GM23338 (cell line): ENCODE data around the gene POLD3.

Source experiments
- CREB1 ChIP-seq: fragments of 250-450 bp; sonication (Bioruptor Pico); IDR thresholded peaks from 2 replicates; pipeline ENCODE4 v1.5.0; 2020; ENCODE audit warnings: low read depth, mild to moderate bottlenecking, moderate library complexity
- EZH2 ChIP-seq: fragments of 200-600 bp; sonication (generic); IDR thresholded peaks from one replicate; pipeline ENCODE4 v1.8.0; 2017; ENCODE audit warnings: antibody characterized with exemption, mild to moderate bottlenecking, low read depth; ENCODE audit not compliant: unreplicated experiment
- EZH2phosphoT487 ChIP-seq: fragments of 200-600 bp; sonication (generic); IDR thresholded peaks from one replicate; pipeline ENCODE4 v1.8.1; 2018; ENCODE audit warnings: antibody characterized with exemption; ENCODE audit not compliant: unreplicated experiment
- JUNB ChIP-seq: IDR thresholded peaks from one replicate; pipeline ENCODE4 v1.6.1; 2016; ENCODE audit warnings: antibody characterized with exemption; ENCODE audit not compliant: unreplicated experiment
- NANOG ChIP-seq: IDR thresholded peaks from 2 replicates; pipeline ENCODE4 v1.6.1; 2016; ENCODE audit warnings: antibody characterized with exemption, borderline replicate concordance
- POLR2AphosphoS5 ChIP-seq: IDR thresholded peaks from 2 replicates; pipeline ENCODE4 v1.6.1; 2016; ENCODE audit warnings: antibody characterized with exemption, low read depth
- STAT1 ChIP-seq: IDR thresholded peaks from one replicate; pipeline ENCODE4 v1.6.1; 2016; ENCODE audit warnings: antibody characterized with exemption; ENCODE audit not compliant: unreplicated experiment
- ZNF114 ChIP-seq: fragments of 250-450 bp; sonication (Bioruptor Pico); IDR thresholded peaks from 2 replicates; pipeline ENCODE4 v1.5.0; 2020; ENCODE audit warnings: mild to moderate bottlenecking, moderate library complexity
- ZNF331 ChIP-seq: fragments of 250-450 bp; sonication (Bioruptor Pico); IDR thresholded peaks from 2 replicates; pipeline ENCODE4 v1.5.0; 2020; ENCODE audit warnings: low read depth, mild to moderate bottlenecking, moderate library complexity
- TF ChIP-seq, protein P1 (sequence below), 2 experiments: fragments of 200-600 bp in 1 of 2; sonication (generic) in 1 of 2; conservative IDR thresholded peaks; 2 replicates each; pipeline versions ENCODE4 v1.5.1 to v1.6.1; 2016 to 2017; ENCODE audit warnings: antibody characterized with exemption in 2 of 2, low read depth in 2 of 2, mild to moderate bottlenecking in 2 of 2, moderate library complexity in 1 of 2
- TF ChIP-seq, protein P2 (sequence below): IDR thresholded peaks from one replicate; pipeline ENCODE4 v1.6.1; 2018; ENCODE audit warnings: antibody characterized with exemption; ENCODE audit not compliant: unreplicated experiment
- TF ChIP-seq, protein P3 (sequence below): fragments of 250-450 bp; sonication (Bioruptor Pico); IDR thresholded peaks from 2 replicates; pipeline ENCODE4 v1.5.0; 2020; ENCODE audit warnings: mild to moderate bottlenecking, moderate library complexity
- TF ChIP-seq, protein P4 (sequence below): IDR thresholded peaks from 2 replicates; pipeline ENCODE4 v1.6.1; 2016; ENCODE audit warnings: antibody characterized with exemption

DNA sequence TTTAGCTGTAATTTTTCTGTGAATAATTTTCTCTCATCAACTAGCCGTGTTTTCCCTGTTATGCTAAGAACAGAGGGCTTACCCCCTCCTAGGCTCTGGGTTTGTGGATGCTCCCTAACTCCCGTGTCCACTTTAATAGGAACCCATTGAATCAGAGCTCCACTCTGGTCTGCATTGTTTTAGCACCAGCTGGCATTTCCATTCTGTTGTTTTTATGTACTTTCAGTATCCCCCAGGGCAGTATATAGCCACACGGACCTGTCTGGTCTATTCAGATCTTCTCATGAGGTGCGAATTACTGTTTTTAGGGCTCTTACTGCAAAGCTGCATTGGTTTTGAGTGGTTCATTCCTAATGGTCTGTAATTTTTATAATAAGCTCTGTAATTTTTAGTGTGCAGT lies 16.0 kb downstream of the POLD3 start:
- TF ChIP-seq EZH2 (no peak), POLR2AphosphoS5 (no peak), EZH2phosphoT487 (no peak), CREB1 (CRISPR knock-in tag) (no peak), JUNB (no peak), ZNF331 (CRISPR knock-in tag) (no peak), NANOG (no peak), STAT1 (no peak), ZNF114 (CRISPR knock-in tag) (no peak)
- TF ChIP-seq, protein P1, sequence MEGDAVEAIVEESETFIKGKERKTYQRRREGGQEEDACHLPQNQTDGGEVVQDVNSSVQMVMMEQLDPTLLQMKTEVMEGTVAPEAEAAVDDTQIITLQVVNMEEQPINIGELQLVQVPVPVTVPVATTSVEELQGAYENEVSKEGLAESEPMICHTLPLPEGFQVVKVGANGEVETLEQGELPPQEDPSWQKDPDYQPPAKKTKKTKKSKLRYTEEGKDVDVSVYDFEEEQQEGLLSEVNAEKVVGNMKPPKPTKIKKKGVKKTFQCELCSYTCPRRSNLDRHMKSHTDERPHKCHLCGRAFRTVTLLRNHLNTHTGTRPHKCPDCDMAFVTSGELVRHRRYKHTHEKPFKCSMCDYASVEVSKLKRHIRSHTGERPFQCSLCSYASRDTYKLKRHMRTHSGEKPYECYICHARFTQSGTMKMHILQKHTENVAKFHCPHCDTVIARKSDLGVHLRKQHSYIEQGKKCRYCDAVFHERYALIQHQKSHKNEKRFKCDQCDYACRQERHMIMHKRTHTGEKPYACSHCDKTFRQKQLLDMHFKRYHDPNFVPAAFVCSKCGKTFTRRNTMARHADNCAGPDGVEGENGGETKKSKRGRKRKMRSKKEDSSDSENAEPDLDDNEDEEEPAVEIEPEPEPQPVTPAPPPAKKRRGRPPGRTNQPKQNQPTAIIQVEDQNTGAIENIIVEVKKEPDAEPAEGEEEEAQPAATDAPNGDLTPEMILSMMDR (conservative IDR thresholded peaks at IDR 0.05; ENCODE audit: low read depth in 2 of 2): no peak
- TF ChIP-seq, protein P2, sequence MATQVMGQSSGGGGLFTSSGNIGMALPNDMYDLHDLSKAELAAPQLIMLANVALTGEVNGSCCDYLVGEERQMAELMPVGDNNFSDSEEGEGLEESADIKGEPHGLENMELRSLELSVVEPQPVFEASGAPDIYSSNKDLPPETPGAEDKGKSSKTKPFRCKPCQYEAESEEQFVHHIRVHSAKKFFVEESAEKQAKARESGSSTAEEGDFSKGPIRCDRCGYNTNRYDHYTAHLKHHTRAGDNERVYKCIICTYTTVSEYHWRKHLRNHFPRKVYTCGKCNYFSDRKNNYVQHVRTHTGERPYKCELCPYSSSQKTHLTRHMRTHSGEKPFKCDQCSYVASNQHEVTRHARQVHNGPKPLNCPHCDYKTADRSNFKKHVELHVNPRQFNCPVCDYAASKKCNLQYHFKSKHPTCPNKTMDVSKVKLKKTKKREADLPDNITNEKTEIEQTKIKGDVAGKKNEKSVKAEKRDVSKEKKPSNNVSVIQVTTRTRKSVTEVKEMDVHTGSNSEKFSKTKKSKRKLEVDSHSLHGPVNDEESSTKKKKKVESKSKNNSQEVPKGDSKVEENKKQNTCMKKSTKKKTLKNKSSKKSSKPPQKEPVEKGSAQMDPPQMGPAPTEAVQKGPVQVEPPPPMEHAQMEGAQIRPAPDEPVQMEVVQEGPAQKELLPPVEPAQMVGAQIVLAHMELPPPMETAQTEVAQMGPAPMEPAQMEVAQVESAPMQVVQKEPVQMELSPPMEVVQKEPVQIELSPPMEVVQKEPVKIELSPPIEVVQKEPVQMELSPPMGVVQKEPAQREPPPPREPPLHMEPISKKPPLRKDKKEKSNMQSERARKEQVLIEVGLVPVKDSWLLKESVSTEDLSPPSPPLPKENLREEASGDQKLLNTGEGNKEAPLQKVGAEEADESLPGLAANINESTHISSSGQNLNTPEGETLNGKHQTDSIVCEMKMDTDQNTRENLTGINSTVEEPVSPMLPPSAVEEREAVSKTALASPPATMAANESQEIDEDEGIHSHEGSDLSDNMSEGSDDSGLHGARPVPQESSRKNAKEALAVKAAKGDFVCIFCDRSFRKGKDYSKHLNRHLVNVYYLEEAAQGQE: no peak
- TF ChIP-seq, protein P3, sequence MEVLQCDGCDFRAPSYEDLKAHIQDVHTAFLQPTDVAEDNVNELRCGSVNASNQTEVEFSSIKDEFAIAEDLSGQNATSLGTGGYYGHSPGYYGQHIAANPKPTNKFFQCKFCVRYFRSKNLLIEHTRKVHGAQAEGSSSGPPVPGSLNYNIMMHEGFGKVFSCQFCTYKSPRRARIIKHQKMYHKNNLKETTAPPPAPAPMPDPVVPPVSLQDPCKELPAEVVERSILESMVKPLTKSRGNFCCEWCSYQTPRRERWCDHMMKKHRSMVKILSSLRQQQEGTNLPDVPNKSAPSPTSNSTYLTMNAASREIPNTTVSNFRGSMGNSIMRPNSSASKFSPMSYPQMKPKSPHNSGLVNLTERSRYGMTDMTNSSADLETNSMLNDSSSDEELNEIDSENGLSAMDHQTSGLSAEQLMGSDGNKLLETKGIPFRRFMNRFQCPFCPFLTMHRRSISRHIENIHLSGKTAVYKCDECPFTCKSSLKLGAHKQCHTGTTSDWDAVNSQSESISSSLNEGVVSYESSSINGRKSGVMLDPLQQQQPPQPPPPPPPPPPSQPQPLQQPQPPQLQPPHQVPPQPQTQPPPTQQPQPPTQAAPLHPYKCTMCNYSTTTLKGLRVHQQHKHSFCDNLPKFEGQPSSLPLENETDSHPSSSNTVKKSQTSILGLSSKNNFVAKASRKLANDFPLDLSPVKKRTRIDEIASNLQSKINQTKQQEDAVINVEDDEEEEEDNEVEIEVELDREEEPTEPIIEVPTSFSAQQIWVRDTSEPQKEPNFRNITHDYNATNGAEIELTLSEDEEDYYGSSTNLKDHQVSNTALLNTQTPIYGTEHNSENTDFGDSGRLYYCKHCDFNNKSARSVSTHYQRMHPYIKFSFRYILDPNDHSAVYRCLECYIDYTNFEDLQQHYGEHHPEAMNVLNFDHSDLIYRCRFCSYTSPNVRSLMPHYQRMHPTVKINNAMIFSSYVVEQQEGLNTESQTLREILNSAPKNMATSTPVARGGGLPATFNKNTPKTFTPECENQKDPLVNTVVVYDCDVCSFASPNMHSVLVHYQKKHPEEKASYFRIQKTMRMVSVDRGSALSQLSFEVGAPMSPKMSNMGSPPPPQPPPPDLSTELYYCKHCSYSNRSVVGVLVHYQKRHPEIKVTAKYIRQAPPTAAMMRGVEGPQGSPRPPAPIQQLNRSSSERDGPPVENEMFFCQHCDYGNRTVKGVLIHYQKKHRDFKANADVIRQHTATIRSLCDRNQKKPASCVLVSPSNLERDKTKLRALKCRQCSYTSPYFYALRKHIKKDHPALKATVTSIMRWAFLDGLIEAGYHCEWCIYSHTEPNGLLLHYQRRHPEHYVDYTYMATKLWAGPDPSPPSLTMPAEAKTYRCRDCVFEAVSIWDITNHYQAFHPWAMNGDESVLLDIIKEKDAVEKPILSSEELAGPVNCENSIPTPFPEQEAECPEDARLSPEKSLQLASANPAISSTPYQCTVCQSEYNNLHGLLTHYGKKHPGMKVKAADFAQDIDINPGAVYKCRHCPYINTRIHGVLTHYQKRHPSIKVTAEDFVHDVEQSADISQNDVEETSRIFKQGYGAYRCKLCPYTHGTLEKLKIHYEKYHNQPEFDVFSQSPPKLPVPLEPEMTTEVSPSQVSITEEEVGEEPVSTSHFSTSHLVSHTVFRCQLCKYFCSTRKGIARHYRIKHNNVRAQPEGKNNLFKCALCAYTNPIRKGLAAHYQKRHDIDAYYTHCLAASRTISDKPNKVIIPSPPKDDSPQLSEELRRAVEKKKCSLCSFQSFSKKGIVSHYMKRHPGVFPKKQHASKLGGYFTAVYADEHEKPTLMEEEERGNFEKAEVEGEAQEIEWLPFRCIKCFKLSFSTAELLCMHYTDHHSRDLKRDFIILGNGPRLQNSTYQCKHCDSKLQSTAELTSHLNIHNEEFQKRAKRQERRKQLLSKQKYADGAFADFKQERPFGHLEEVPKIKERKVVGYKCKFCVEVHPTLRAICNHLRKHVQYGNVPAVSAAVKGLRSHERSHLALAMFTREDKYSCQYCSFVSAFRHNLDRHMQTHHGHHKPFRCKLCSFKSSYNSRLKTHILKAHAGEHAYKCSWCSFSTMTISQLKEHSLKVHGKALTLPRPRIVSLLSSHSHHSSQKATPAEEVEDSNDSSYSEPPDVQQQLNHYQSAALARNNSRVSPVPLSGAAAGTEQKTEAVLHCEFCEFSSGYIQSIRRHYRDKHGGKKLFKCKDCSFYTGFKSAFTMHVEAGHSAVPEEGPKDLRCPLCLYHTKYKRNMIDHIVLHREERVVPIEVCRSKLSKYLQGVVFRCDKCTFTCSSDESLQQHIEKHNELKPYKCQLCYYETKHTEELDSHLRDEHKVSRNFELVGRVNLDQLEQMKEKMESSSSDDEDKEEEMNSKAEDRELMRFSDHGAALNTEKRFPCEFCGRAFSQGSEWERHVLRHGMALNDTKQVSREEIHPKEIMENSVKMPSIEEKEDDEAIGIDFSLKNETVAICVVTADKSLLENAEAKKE (CRISPR knock-in tag): no peak
- TF ChIP-seq, protein P4, sequence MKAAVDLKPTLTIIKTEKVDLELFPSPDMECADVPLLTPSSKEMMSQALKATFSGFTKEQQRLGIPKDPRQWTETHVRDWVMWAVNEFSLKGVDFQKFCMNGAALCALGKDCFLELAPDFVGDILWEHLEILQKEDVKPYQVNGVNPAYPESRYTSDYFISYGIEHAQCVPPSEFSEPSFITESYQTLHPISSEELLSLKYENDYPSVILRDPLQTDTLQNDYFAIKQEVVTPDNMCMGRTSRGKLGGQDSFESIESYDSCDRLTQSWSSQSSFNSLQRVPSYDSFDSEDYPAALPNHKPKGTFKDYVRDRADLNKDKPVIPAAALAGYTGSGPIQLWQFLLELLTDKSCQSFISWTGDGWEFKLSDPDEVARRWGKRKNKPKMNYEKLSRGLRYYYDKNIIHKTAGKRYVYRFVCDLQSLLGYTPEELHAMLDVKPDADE: no peak
